NCI-H1417 treated with DMSO at 0.1 percent for 48 hours (cell line): ENCODE results near the gene CHM.
"Not testable (repeated sequence)": the region's sequence is repeated elsewhere in the genome, so short reads cannot be mapped to it uniquely, and the experiment has no call there.

Experiments
- DNase-seq: peaks from one replicate; lab custom pipeline; 2025; lab: John Stamatoyannopoulos, UW

Gene CHM

DNA sequence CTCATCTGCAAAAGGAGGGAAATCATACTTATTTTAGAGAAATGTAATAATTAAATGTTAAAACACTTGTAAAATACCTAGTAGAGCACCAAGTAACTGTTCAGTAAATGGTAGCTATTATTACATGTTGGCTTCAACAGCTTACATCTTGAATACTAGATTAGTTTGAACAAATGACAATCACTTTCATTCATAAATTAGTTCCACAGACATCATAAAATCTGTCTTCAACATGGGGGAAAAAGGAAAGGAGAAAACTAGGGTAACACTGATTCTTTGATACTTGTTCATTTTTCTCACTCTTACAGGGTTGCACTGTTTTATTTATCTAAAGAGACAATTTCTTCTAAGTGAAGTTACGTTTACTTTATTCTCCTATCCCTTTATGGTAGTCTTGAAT lies 51.7 kb downstream of the CHM start:
- no peak for DNase-seq

GRCh38 chrX:85994797-85995196 lies 52.6 kb downstream of the CHM start:
- DNase-seq, result no peak

GRCh38 chrX:85994228-85994627 lies 53.1 kb downstream of the CHM start:
- no peak for DNase-seq

GRCh38 chrX:85993539-85994197 lies 53.7 kb downstream of the CHM start:
- no peak for DNase-seq

GRCh38 chrX:85992811-85993229 lies 54.5 kb downstream of the CHM start:
- no peak for DNase-seq

DNA sequence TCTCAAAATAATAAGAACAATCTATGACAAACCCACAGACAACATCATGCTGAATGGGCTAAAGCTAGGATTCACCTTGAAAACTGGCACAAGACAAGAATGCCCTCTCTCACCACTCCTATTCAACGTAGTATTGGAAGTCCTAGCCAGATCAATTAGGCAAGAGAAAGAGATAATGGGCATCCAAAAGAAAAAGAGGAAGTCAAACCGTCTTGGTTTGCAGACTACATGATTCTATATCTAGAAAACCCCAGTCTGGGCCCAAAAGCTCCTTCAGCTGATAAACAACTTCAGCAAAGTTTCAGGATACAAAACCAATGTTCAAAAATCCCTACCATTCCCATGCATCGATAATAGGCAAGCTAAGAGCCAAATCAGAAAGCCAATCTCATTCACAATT lies 59.0 kb downstream of the CHM start:
- DNase-seq, result no peak

DNA sequence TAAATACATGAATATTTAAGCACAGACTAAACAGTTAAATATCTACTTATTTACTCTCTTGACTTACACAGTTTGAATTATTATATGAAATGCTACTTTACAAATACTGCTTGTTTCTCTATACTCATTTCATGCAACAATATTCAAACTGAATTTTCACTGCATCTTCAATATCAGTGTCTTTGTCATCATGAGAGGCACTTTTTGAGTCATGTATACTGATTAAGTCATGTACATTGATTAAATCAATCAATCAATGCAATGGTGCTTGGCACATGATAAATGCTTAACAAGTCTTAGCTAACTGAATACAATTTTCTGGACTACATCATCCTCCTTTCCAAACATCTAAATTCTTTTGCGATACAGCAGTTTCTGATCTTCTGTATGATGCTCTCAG lies 67.1 kb downstream of the CHM start:
- no peak for DNase-seq

DNA sequence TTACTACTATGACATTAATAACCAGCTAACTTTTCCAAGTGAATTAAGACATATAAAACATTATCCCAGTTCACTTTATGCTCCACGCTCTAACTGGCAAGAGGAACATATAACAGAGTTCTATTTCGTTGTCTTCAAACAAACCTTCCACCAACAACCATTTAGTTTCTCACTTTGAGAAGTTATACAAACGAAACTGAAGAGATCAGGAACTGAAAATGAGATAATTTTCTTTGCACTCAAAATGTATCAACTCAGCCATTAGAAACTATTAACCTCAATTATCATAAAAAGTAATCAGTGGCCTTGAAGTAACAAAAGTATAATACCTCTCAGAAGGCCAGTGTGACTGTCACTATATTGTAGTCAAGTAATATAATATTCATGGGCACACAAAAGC lies 70.1 kb downstream of the CHM start:
- no peak for DNase-seq

- DNase-seq, result not testable (repeated sequence)
Measured at GRCh38 chrX:85972351-85972750, 75.0 kb downstream of the CHM start.

DNA sequence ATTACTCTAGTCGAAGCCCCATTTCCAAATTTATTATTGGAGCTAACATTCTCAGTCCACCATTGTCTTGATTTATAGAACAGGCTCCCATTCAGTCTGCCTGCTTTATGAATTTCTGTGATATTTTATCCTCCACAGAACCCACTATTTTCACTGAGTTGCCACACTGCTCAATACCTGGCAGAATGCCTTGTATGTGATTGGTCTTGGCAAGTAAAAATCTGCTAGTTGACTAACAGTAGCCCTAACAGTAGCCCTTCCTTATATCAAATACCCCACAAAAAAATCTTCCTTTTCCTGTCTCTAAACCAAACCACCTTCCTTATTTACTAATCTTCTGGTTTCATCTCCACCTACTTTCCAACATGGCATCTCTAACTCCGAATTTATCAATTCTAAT lies 82.6 kb downstream of the CHM start:
- DNase-seq, result no peak

DNA sequence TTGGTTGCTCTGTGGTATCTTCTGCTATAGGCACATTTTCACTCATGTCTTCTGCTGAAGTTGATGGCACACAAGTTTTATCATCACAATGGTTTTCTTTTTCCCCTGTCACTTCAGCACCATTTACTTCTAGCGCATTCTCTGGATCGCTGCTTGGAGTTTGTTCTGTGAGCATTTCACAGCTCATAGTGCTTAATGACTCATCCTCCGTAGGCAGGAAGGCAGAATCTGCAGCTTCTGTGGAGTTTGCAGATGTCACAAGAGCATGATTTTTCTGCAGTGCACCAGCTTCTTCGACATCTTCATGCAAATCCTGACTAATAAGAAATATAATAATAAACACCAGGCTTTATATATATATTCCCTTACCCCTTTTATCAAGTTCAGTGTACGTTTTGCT lies 83.6 kb downstream of the CHM start:
- DNase-seq, result no peak

- DNase-seq, result no peak
Measured at GRCh38 chrX:85955510-85955909, 91.8 kb downstream of the CHM start.

- not testable (repeated sequence) for DNase-seq
Measured at GRCh38 chrX:85944751-85945150, 102.6 kb downstream of the CHM start.

DNA sequence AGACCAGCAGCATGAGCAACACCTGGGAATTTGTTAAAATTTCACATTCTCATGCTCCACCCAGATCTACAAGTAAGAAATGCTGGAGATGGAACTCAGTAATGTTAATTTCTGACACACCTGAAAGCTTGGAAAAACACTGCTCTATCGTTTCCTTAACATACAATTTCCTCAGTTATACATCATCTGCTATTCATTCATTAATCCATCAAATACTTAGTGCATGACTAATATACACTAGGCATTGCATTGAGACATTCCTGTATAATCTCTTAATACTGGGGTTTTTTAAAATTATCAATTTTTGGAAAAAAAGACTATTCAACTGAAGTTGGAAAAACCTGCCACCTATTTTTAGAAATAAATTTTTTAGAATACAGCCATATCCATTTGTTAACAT lies 106.1 kb downstream of the CHM start:
- no peak for DNase-seq

DNA sequence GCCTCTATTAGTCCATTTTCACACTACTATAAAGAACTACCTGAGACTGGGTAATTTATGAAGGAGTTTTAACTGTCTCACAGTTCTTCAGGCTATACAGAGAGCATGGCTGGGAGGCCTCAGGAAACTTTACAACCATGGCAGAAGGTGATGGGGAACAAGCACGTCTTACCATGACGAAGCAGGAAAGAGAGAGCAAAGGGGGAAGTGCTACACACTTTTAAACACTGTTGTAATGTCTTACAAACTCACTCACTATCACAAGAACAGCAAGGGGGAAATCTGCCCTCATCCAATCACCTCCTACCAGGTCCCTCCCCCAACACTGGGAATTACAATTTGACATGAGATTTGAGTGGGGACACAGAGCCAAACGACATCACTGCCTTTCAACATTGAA lies 107.4 kb downstream of the CHM start:
- not testable (repeated sequence) for DNase-seq

DNA sequence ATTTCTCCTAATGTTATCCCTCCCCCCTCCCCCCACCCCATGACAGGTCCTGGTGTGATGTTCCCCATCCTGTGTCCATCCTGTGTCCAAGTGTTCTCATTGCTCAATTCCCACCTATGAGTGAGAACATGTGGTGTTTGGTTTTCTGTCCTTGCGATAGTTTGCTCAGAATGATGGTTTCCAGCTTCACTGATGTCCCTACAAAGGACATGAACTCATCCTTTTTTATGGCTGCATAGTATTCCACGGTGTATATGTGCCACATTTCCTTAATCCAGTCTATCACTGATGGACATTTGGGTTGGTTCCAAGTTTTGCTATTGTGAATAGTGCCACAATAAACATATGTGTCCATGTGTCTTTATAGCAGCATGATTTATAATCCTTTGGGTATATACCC lies 113.0 kb downstream of the CHM start:
- not testable (repeated sequence) for DNase-seq

GRCh38 chrX:85930099-85930498 lies 117.3 kb downstream of the CHM start:
- no peak for DNase-seq

DNA sequence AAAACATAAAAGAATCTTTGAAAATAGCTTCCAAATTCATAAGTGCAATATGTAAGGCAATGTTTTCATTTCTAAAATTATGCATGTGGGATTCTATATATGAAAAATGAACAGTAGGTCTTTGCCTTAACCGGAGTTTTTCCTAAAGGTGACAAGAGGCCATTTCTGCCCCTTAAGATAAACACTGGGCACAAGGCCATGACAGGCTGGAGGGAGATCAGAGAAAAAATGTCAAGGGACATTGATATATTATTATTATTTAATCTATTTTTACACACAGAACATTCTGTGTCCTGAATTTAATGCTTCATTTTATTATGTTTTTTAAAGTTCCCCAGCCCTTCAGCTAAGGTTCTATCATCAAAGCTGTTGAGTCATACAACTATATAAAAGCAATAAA lies 118.8 kb downstream of the CHM start:
- no peak for DNase-seq

- no peak for DNase-seq
Measured at GRCh38 chrX:85927740-85928139, 119.6 kb downstream of the CHM start.

GRCh38 chrX:85922821-85923220 lies 124.5 kb downstream of the CHM start:
- DNase-seq, result no peak

DNA sequence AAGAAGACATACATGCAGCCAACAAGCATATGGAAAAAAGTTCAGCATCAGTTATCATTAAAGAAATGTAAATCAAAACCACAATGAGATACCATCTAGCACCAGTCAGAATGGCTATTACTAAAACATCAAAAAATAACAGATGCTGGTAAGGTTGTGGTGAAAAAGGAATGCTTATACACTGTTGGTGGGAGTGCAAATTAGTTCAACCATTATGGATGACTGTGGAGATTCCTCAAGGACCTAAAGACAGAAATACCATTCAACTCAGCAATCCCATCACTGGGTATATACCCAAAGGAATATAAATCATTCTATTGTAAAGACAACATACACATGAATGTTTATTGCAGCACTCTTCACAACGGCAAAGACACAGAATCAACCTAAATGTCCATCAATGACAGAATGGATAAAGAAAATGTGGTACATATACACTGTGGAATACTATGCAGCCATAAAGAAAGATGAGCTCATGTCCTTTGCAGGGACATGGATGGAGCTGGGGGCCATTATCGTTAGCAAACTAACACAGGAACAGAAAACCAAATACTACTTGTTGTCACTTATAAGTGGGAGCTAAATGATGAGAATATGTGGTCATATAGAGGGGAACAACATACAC lies 130.6 kb downstream of the CHM start:
- DNase-seq, result not testable (repeated sequence)

- no peak for DNase-seq
Measured at GRCh38 chrX:85914431-85914830, 132.9 kb downstream of the CHM start.

GRCh38 chrX:85907316-85907715 lies 140.0 kb downstream of the CHM start:
- DNase-seq, result no peak

GRCh38 chrX:85906399-85906798 lies 141.0 kb downstream of the CHM start:
- no peak for DNase-seq
